ENCODE data around the gene PSME1.
A peak's percentile ranks its signal among the peaks of the same experiment; 100 is the strongest.

PSME1 gene

DNA sequence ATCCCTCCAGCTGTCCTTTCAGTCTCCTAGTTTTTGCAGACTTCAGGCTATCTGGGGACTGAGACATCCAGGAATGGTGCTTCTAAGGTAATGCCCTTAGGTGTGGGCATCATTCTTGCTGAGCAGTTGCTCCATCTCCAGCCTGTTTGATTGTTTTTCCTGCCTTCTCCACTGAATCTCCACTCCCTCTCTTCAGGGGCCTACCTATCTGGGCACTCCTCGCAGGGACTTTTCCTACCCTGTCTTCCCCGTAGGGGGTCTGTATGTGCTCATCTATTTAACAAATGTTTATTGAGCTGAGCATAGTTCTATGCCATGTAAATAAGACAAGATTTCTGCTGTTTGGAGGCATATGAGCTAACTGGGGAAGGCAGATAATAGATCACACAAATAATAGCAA is 3.0 kb upstream of the PSME1 start:
- DNase-seq: no peak
- TF ChIP-seq, protein P1, sequence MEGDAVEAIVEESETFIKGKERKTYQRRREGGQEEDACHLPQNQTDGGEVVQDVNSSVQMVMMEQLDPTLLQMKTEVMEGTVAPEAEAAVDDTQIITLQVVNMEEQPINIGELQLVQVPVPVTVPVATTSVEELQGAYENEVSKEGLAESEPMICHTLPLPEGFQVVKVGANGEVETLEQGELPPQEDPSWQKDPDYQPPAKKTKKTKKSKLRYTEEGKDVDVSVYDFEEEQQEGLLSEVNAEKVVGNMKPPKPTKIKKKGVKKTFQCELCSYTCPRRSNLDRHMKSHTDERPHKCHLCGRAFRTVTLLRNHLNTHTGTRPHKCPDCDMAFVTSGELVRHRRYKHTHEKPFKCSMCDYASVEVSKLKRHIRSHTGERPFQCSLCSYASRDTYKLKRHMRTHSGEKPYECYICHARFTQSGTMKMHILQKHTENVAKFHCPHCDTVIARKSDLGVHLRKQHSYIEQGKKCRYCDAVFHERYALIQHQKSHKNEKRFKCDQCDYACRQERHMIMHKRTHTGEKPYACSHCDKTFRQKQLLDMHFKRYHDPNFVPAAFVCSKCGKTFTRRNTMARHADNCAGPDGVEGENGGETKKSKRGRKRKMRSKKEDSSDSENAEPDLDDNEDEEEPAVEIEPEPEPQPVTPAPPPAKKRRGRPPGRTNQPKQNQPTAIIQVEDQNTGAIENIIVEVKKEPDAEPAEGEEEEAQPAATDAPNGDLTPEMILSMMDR (IDR thresholded peaks at IDR 0.05; ENCODE audit: low read depth, low read length): no peak
- Histone ChIP-seq H3K4me3 (ENCODE audit: low read depth, low read length) (no peak overlapping the region), H3K36me3 (peaks cover 6% of the 10 kb centered on the region), H3K9me3 (ENCODE audit: severe bottlenecking) (no peaks in the 10 kb centered on the region), H3K27ac (no peak overlapping the region), H3K27me3 (ENCODE audit: insufficient read depth, low read depth, severe bottlenecking) (no peaks in the 10 kb centered on the region)

DNA sequence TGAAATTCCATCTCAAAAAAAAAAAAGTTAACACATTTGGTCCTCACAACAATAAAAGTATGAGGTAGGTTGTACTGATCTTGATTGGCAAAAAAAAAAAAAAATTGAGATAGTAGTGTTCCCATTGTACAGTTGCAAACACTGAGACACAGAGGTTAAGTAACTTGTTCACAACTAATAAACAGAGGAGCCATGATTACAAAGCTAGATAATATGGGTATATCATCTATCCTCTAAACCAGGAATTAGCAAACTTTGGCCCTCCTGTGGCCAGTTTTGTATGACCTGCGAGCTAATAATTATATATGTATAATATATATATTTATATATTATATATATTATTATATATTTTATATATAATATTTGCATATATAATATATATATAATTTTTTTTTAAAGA is 2.3 kb upstream of the PSME1 start:
- Histone ChIP-seq H3K36me3 (peaks cover 14% of the 10 kb centered on the region), H3K27ac (no peak overlapping the region), H3K9me3 (ENCODE audit: severe bottlenecking) (no peaks in the 10 kb centered on the region), H3K4me3 (ENCODE audit: low read depth, low read length) (no peak overlapping the region), H3K27me3 (ENCODE audit: insufficient read depth, low read depth, severe bottlenecking) (no peaks in the 10 kb centered on the region)
- TF ChIP-seq, protein P1 (IDR thresholded peaks at IDR 0.05; ENCODE audit: low read depth, low read length): no peak
- DNase-seq: no peak

DNA sequence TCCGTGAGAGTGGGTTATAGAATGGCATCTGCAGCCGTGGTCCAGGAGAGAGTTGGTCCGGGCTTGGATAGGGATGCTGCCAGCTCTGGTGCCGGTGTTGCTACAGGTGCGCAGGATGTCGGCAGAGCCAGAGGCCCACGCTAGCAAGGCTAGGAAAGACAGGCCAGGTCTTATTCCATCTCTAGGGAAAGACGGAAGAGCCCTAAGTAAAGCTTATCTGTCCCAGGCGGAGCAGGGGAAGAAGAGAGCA is 485 bp upstream of the PSME1 start:
- no peaks in the 10 kb centered on the region for H3K27me3 ChIP-seq (ENCODE audit: insufficient read depth, low read depth, severe bottlenecking)
- no peak for DNase-seq
- no peaks in the 10 kb centered on the region for H3K9me3 ChIP-seq (ENCODE audit: severe bottlenecking)
- peak overlapping the region; percentile 76 for H3K27ac ChIP-seq
- H3K4me3 ChIP-seq (ENCODE audit: low read depth, low read length): peak overlapping the region; percentile 44
- peaks cover 26% of the 10 kb centered on the region for H3K36me3 ChIP-seq
- TF ChIP-seq, protein P1 (IDR thresholded peaks at IDR 0.05; ENCODE audit: low read depth, low read length): no peak

DNA sequence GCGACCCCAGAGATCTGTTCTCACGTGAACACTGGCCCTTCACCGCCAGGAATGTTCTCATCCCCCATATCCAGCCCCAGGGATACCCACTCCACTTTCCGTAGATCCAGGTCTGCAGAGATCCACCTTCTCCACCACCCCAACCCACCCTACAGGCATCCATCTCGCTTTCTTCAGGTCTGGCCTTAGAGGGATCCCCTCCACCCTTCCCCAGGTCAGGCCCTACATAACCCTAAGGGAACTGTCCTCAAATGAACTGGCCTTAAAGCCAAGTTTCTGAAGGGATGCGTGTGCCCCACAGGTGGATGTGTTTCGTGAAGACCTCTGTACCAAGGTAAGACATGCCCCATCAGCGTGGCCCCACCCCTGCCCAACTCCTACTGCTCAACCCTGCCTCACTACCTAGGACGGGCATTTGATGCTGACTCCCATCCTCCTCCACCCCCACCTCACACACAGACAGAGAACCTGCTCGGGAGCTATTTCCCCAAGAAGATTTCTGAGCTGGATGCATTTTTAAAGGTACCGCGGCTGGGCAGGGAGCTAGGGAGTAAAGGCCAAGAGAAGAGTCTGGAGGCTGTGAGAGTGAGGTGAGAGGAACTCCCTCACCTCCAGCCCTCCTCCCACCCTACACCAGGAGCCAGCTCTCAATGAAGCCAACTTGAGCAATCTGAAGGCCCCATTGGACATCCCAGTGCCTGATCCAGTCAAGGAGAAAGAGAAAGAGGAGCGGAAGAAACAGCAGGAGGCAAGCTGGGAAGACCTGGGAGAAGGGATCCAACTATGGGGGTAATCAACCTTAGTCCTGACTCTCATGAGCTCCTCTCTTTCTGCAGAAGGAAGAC is 912 bp downstream of the PSME1 start:
- TF ChIP-seq, protein P1 (IDR thresholded peaks at IDR 0.05; ENCODE audit: low read depth, low read length): no peak
- no peaks in the 10 kb centered on the region for H3K27me3 ChIP-seq (ENCODE audit: insufficient read depth, low read depth, severe bottlenecking)
- H3K27ac ChIP-seq: peak overlapping the region; percentile 73; the same call in 1 of the 2 replicates
- DNase-seq: no peak
- no peaks in the 10 kb centered on the region for H3K9me3 ChIP-seq (ENCODE audit: severe bottlenecking)
- peaks cover 28% of the 10 kb centered on the region for H3K36me3 ChIP-seq
- peak overlapping the region; percentile 74 for H3K4me3 ChIP-seq (ENCODE audit: low read depth, low read length)

DNA sequence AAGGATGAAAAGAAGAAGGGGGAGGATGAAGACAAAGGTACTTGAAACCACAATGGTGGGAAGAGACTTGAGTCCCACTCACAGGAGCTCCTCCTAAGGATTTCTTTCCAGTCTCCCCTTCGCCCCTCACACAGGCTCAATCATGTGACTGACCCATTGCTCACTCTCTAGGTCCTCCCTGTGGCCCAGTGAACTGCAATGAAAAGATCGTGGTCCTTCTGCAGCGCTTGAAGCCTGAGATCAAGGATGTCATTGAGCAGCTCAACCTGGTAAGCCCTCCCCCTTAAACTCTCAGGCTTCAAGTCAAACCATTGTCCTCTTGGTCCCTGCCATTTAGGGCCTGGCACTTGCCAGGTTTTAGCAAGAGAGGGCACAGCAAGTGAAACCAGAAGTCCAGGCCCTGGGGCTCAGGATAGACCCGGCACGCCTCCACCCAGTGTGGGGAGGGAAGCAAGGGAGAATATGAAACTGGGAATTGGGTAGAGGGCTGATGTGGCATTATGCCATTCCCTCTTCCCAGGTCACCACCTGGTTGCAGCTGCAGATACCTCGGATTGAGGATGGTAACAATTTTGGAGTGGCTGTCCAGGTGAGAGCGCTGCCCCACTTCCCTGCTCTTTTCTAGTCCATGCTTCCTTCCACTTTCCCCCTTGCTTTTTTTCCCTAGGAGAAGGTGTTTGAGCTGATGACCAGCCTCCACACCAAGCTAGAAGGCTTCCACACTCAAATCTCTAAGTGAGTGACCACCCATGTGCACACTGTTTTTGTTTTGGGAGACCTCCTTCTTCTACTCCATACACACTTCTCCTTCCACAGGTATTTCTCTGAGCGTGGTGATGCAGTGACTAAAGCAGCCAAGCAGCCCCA is 1.8 kb downstream of the PSME1 start:
- Histone ChIP-seq H3K4me3 (ENCODE audit: low read depth, low read length) (no peak overlapping the region), H3K27me3 (ENCODE audit: insufficient read depth, low read depth, severe bottlenecking) (no peaks in the 10 kb centered on the region), H3K9me3 (ENCODE audit: severe bottlenecking) (no peaks in the 10 kb centered on the region), H3K36me3 (peaks cover 28% of the 10 kb centered on the region), H3K27ac (no peak overlapping the region)
- TF ChIP-seq, protein P1 (IDR thresholded peaks at IDR 0.05; ENCODE audit: low read depth, low read length): no peak
- DNase-seq: no peak

All from WERI-Rb-1 (cell line).